T-cell (primary cell): ENCODE data around the gene RAB30. TPM values are rescaled to one million over a fixed set of nuclear protein-coding genes. Genes with fewer than 3 reads are reported as not detected.
A peak's percentile ranks its signal among the peaks of the same experiment; 100 is the strongest.

ENCODE experiments used
- ATAC-seq, 4 experiments: fragments of 200-7000 bp in 3 of 4; fragments of 150-1000 bp in 1 of 4; cut with Tn5 transposase; replicated peaks in 1 of 4; 1 replicate in 3 of 4; 2 replicates in 1 of 4; pipeline ENCODE4 v1.10.0; 2021; ENCODE audit warnings: moderate library complexity in 3 of 4, mild to moderate bottlenecking in 2 of 4, moderate number of reproducible peaks in 1 of 4
- CTCF ChIA-PET, 2 donors: fragments of 300-600 bp; sonication (Branson Sonifier 250); formaldehyde crosslinking; loops; one replicate each; lab custom pipeline; 2022; ENCODE audit warnings: antibody characterized with exemption in 2 of 2; lab: Charles Lee
- POLR2A ChIA-PET, 2 donors: fragments of 300-600 bp; sonication (Branson Sonifier 250); formaldehyde crosslinking; loops; one replicate each; lab custom pipeline; 2022; ENCODE audit warnings: antibody characterized with exemption in 2 of 2; lab: Charles Lee
- DNase-seq, 35 experiments: peaks; one replicate each; pipeline versions ENCODE4 v3.0.0 to v3.0.0-alpha.2; 2013 to 2023
- H3K27ac ChIP-seq: one replicate; pipeline ENCODE4 v1.5.1; 2013; ENCODE audit warnings: low read length
- H3K27me3 ChIP-seq, 2 experiments: replicated peaks in 1 of 2; 1 replicate in 1 of 2; 2 replicates in 1 of 2; pipeline versions ENCODE4 v1.6.1 to v1.7.0; 2013; ENCODE audit warnings: low read length in 1 of 2, mixed read lengths in 1 of 2; ENCODE audit not compliant: control insufficient read depth in 2 of 2, insufficient read depth in 2 of 2; ENCODE audit errors: extremely low read depth in 1 of 2
- H3K36me3 ChIP-seq, 2 donors: 1 replicate in 1 of 2; 2 replicates in 1 of 2; pipeline versions ENCODE4 v1.6.1 to v1.7.0; 2013; ENCODE audit warnings: low read length in 1 of 2; ENCODE audit not compliant: control insufficient read depth in 2 of 2, insufficient read depth in 1 of 2; ENCODE audit errors: extremely low read depth in 1 of 2
- H3K4me1 ChIP-seq, 2 experiments: 1 replicate in 1 of 2; 2 replicates in 1 of 2; pipeline versions ENCODE4 v1.6.1 to v1.7.0; 2013; ENCODE audit warnings: low read length in 2 of 2, mixed read lengths in 1 of 2; ENCODE audit not compliant: insufficient read depth in 2 of 2, control insufficient read depth in 1 of 2; ENCODE audit errors: extremely low read depth in 1 of 2
- H3K4me3 ChIP-seq, 2 donors: 1 replicate in 1 of 2; 2 replicates in 1 of 2; pipeline versions ENCODE4 v1.5.1 to v1.7.0; 2013; ENCODE audit warnings: mild to moderate bottlenecking in 2 of 2, low read length in 1 of 2, moderate library complexity in 1 of 2; ENCODE audit not compliant: control insufficient read depth in 1 of 2; ENCODE audit errors: extremely low read depth in 1 of 2
- H3K9me3 ChIP-seq: 2 replicates; pipeline ENCODE4 v1.7.0; 2013
- H3K27ac Mint-ChIP-seq, 2 donors: one replicate each; pipeline ENCODE4 v1.8.0; 2020 to 2021; ENCODE audit warnings: mild to moderate bottlenecking in 2 of 2, mixed read lengths in 2 of 2
- H3K27me3 Mint-ChIP-seq, 2 donors: one replicate each; pipeline ENCODE4 v1.8.0; 2021 to 2022; ENCODE audit warnings: mixed read lengths in 2 of 2
- H3K36me3 Mint-ChIP-seq: one replicate; pipeline ENCODE4 v1.8.0; 2021; ENCODE audit warnings: mixed read lengths
- H3K4me1 Mint-ChIP-seq, 3 donors: one replicate each; pipeline ENCODE4 v1.8.0; 2020 to 2022; ENCODE audit warnings: mixed read lengths in 3 of 3, mild to moderate bottlenecking in 1 of 3
- H3K4me3 Mint-ChIP-seq, 3 donors: one replicate each; pipeline ENCODE4 v1.8.0; 2020 to 2022; ENCODE audit warnings: mild to moderate bottlenecking in 3 of 3, mixed read lengths in 3 of 3, moderate library complexity in 3 of 3
- H3K9me3 Mint-ChIP-seq, 3 donors: one replicate each; pipeline ENCODE4 v1.8.0; 2020 to 2022; ENCODE audit warnings: mixed read lengths in 3 of 3
- WGBS: methylation state at CpG from one replicate; pipeline ENCODE4 v1.1.5; 2013; ENCODE audit warnings: missing lambda C conversion rate; ENCODE audit not compliant: insufficient coverage; 5-methylcytosine and 5-hydroxymethylcytosine counted together
- total RNA-seq, 35 experiments: library from RNA in 6 of 35; stranded (reverse) in 6 of 35; fragments of 120-200 nt in 1 of 35; gene quantifications; one replicate each; pipeline versions ENCODE4 v1.2.1 to v1.2.4 and lab custom pipeline; 2013 to 2026

The RAB30 gene
- total RNA-seq, 5 donors from 2014 or later (not counting 1 experiment from before 2014, with no cell fraction given) = 18.6 to 44.5 (median 20.1) TPM

DNA sequence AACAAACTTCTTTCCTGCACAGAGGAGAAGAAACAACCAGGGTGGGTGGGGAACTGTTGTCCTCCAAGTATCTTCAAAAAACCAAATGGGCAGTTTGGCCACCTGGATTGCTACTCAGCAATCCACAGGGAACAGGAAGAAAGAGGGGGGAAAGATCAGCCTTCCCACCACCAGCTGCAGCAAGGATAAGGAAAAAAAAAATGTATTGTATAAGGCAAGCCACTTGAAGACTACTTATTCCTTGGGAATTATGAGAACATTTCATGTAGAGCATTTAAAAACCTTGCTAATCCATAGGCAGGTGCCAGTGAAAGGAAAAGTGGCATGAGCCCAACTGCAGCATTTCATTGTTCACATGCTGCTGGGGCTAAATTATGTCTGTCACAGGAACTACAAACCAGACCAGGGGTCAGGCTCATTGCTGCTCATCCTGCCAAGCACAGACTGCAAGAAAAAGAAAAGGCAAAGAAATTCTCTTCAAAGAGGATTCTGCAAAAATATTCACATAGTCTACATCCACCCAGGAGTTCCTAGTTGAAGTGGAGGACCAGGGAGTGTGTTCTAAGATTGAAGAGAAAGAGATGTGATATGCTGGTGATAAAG is 2.2 kb downstream of the RAB30 start:
- peak overlapping the region; percentile 35 to 43 for H3K27ac Mint-ChIP-seq
- CTCF ChIA-PET = interaction anchor here in 1 of 2 donors (1.3 kb wide), 1 partner anchor 143 kb away, joined by 4 read pairs; no protein-coding TSS in a partner anchor
- H3K9me3 ChIP-seq = no peaks in the 10 kb centered on the region
- H3K27ac ChIP-seq = no peak overlapping the region
- H3K36me3 ChIP-seq = peaks cover 0 to 6% of the 10 kb centered on the region in 2 donors
- no peaks in the 10 kb centered on the region for H3K9me3 Mint-ChIP-seq
- POLR2A ChIA-PET = interaction anchor here in 1 of 2 donors (0.5 kb wide), 1 partner anchor 223 kb away, joined by 3 read pairs; no protein-coding TSS in a partner anchor
- DNase-seq = no peak
- no peaks in the 10 kb centered on the region for H3K27me3 Mint-ChIP-seq
- no peak for ATAC-seq
- H3K27me3 ChIP-seq = no peaks in the 10 kb centered on the region
- H3K4me3 Mint-ChIP-seq = no peak overlapping the region
- H3K36me3 Mint-ChIP-seq = peaks cover 13% of the 10 kb centered on the region
- peaks cover 21 to 23% of the 10 kb centered on the region in 2 experiments for H3K4me1 ChIP-seq
- H3K4me3 ChIP-seq = no peak overlapping the region
- H3K4me1 Mint-ChIP-seq = peaks cover 16 to 36% (median 34%) of the 10 kb centered on the region in 3 donors

DNA sequence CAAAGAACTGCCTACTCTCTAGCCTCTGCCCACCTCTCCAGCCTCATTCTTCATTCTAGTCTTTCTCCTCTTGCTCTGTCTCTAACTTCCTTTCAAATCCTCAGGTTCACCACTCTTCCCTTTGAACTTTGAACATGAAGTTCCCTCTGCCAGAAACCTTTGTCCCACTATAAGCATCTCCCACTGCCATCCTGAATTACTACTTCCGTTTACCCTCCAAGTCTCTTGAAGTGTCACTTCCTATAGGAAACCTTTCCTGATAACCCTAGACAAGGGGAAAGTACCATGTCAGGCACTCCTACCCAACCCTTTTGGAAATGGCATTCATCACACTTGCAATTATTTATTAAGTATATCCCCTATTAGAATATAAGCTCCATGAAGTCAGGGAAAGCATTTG is 3.1 kb downstream of the RAB30 start:
- peaks cover 0 to 2% of the 10 kb centered on the region in 2 donors for H3K36me3 ChIP-seq
- H3K36me3 Mint-ChIP-seq = peaks cover 9% of the 10 kb centered on the region
- no peaks in the 10 kb centered on the region for H3K27me3 ChIP-seq
- ChIA-PET POLR2A (interaction anchor here in 1 of 2 donors (0.5 to 0.7 kb wide), 2 partner anchors 49 to 224 kb away, joined by 3 read pairs; no protein-coding TSS in a partner anchor), CTCF (interaction anchor here (0.6 to 1.3 kb wide), 3 partner anchors 9 to 200 kb away, joined by 3 to 5 read pairs (median 4); no protein-coding TSS in a partner anchor)
- H3K4me1 Mint-ChIP-seq = peaks cover 26 to 37% (median 34%) of the 10 kb centered on the region in 3 donors
- H3K4me3 Mint-ChIP-seq = no peak overlapping the region
- H3K9me3 Mint-ChIP-seq = no peaks in the 10 kb centered on the region
- H3K27ac Mint-ChIP-seq = no peak overlapping the region
- no CpG with 5 or more reads among the region's 1 CpG for WGBS
- DNase-seq (no peak), ATAC-seq (no peak)
- H3K4me3 ChIP-seq = no peak overlapping the region
- no peak overlapping the region for H3K27ac ChIP-seq
- peaks cover 15 to 21% of the 10 kb centered on the region in 2 experiments for H3K4me1 ChIP-seq
- no peaks in the 10 kb centered on the region for H3K27me3 Mint-ChIP-seq
- H3K9me3 ChIP-seq = no peaks in the 10 kb centered on the region

DNA sequence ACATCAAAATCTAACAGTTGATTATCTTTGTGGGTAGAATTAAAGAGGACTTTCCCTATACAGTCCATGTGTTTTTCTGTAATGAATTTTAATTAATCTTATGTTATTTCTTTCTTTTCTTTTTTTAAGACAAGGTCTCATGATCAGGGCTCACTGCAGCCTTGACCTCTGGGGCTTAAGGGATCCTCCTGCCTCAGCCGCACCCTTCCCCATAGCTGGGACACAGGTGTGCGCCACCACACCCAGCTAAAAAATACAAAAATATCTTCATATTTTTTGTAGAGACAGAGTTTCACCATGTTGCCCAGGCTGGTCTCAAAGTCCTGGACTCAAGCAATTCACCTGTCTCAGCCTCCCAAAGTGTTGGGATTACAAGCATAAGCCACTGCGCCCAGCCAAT is 7.7 kb downstream of the RAB30 start:
- Histone ChIP-seq H3K4me3 (no peak overlapping the region), H3K9me3 (no peaks in the 10 kb centered on the region), H3K27me3 (no peaks in the 10 kb centered on the region), H3K4me1 (peaks cover 15 to 17% of the 10 kb centered on the region in 2 experiments), H3K27ac (no peak overlapping the region), H3K36me3 (no peaks in the 10 kb centered on the region)
- H3K4me3 Mint-ChIP-seq = peak overlapping the region in 2 of 3 donors; percentile 28 to 73
- DNase-seq (no peak), ATAC-seq (no peak)
- peak overlapping the region; percentile 97 to 98 for H3K27ac Mint-ChIP-seq
- peaks cover 16% of the 10 kb centered on the region for H3K36me3 Mint-ChIP-seq
- no peaks in the 10 kb centered on the region for H3K27me3 Mint-ChIP-seq
- WGBS = 83% methylated on average over 2 of the region's 3 CpGs
- H3K4me1 Mint-ChIP-seq = peaks cover 54 to 62% (median 56%) of the 10 kb centered on the region in 3 donors
- ChIA-PET POLR2A (interaction anchor here (0.5 to 2.4 kb wide), 4 partner anchors 8 to 143 kb away, joined by 3 to 9 read pairs (median 3); partner anchors contain the start of gene RAB30 (in 1 of the 2)), CTCF (interaction anchor here (0.8 to 1.3 kb wide), 2 partner anchors 13 to 137 kb away, joined by 3 to 5 read pairs; no protein-coding TSS in a partner anchor)
- H3K9me3 Mint-ChIP-seq = no peaks in the 10 kb centered on the region

DNA sequence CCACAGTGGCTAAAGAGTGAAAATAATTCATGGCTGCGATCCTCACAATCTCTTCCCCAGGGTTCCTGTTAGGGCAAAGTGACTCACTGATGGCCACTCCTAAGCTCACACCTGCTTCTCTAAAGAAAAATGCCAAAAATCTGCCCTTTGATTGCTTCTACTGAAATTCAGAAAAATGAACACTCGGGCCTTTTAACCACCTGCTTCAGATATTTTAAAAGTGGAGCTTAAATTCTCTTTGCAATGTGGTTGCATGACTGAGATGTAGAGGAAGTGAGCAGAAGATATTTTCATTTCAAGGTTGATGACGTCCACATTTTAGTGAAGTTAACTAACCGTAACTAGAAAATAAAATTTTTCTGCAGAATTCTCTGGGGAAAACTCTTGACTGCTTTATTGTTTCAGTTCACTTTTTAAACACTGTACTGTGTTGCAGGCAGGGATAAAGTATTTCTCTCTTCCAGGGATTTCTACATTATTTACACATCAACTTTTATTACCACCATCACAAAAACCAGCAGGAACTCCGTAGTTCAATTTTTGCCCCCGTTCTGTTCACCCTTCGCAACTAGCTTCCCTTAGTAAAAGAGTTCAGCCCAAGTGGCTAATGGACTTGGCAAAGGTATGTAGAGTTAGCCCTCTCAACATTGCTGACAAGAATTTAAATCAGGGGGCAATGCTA is 8.5 kb downstream of the RAB30 start:
- Histone ChIP-seq H3K36me3 (no peaks in the 10 kb centered on the region), H3K4me3 (peak overlapping the region; percentile 6 to 34), H3K27ac (peak overlapping the region; percentile 69), H3K27me3 (no peaks in the 10 kb centered on the region), H3K4me1 (peaks cover 15 to 17% of the 10 kb centered on the region in 2 experiments), H3K9me3 (no peaks in the 10 kb centered on the region)
- no peaks in the 10 kb centered on the region for H3K27me3 Mint-ChIP-seq
- peak overlapping the region; percentile 97 to 98 for H3K27ac Mint-ChIP-seq
- ATAC-seq (peak; percentile 69 to 92 (median 82)), DNase-seq (peak in 2 of 35 experiments; percentile 12 to 48)
- H3K4me1 Mint-ChIP-seq = peaks cover 54 to 62% (median 56%) of the 10 kb centered on the region in 3 donors
- CTCF ChIA-PET = interaction anchor here in 1 of 2 donors (0.6 to 1.4 kb wide), 5 partner anchors 12 to 162 kb away, joined by 3 to 9 read pairs (median 3); partner anchors contain the start of gene DDIAS
- H3K4me3 Mint-ChIP-seq = peak overlapping the region; percentile 73 to 81 (median 80)
- POLR2A ChIA-PET = interaction anchor here (0.6 to 2.4 kb wide), 6 partner anchors 8 to 163 kb away, joined by 4 to 11 read pairs (median 6); partner anchors contain the start of genes ANKRD42 (in 1 of the 2), PRCP (in 1 of the 2) and RAB30 (in 1 of the 2)
- 33% methylated on average over 1 of the region's 7 CpGs for WGBS
- H3K9me3 Mint-ChIP-seq = no peaks in the 10 kb centered on the region
- peaks cover 20% of the 10 kb centered on the region for H3K36me3 Mint-ChIP-seq

DNA sequence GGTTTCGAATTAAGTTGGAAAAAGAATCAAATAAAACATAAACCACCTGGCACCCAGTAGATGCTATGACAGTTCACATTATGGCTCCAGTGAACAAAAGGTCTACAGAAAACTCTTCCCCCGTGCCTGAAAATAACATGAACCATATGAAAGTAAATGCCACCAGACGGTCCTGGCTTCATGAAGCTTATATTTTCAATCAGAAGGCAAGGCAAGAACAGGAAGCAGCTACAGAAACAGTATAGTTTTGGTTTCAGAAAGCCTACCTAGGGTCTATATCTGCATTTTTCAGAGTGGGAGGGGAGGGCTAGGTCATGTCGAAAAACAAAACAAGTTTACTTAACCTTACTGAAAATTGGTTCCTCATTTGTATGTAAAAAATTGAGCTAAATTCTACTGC is 9.8 kb downstream of the RAB30 start:
- no peaks in the 10 kb centered on the region for H3K27me3 Mint-ChIP-seq
- Histone ChIP-seq H3K27ac (no peak overlapping the region), H3K27me3 (no peaks in the 10 kb centered on the region), H3K9me3 (no peaks in the 10 kb centered on the region), H3K4me1 (peaks cover 15 to 18% of the 10 kb centered on the region in 2 experiments), H3K36me3 (no peaks in the 10 kb centered on the region), H3K4me3 (no peak overlapping the region)
- no CpG with 5 or more reads among the region's 4 CpGs for WGBS
- DNase-seq (no peak), ATAC-seq (peak in 2 of 4 experiments; percentile 15 to 19)
- ChIA-PET CTCF (interaction anchor here (0.7 to 1.3 kb wide), 3 partner anchors 10 to 14 kb away, joined by 3 to 5 read pairs (median 3); partner anchors contain the start of gene RAB30 (in 1 of the 2)), POLR2A (interaction anchor here (0.6 to 2.4 kb wide), 7 partner anchors 10 to 95 kb away, joined by 3 to 10 read pairs (median 4); partner anchors contain the start of genes PCF11 (in 1 of the 2) and RAB30 (in 1 of the 2))
- H3K36me3 Mint-ChIP-seq = peaks cover 16% of the 10 kb centered on the region
- H3K9me3 Mint-ChIP-seq = no peaks in the 10 kb centered on the region
- H3K27ac Mint-ChIP-seq = peak overlapping the region; percentile 97 to 98
- H3K4me1 Mint-ChIP-seq = peaks cover 47 to 62% (median 49%) of the 10 kb centered on the region in 3 donors
- peak overlapping the region; percentile 59 to 80 (median 73) for H3K4me3 Mint-ChIP-seq

DNA sequence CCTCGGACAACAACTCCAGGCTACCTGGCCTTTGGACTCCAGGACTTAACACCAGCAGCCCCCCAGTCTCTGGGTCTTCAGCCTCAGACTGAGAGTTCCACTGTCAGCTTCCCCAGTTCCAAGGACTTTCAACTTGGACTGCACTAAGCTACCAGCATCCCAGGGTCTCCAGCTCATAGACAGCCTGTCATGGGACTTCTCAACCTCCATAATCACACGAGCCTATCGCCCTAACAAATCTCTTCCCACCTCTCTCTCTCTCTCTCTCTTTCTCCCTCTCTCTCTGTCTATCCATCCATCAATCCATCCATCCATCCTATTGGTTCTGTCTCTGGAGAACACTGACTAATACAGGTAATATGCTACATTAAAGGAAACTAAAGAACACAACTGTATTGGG is 10.7 kb downstream of the RAB30 start:
- CTCF ChIA-PET = interaction anchor here (0.6 to 1.3 kb wide), 2 partner anchors 11 to 330 kb away, joined by 3 read pairs; partner anchors contain the start of gene RAB30 (in 1 of the 2)
- peaks cover 20% of the 10 kb centered on the region for H3K36me3 Mint-ChIP-seq
- peaks cover 15 to 18% of the 10 kb centered on the region in 2 experiments for H3K4me1 ChIP-seq
- H3K27ac ChIP-seq = no peak overlapping the region
- no peaks in the 10 kb centered on the region for H3K9me3 ChIP-seq
- H3K4me3 ChIP-seq = no peak overlapping the region
- DNase-seq = no peak
- H3K27me3 Mint-ChIP-seq = no peaks in the 10 kb centered on the region
- 100% methylated on average over 1 of the region's 3 CpGs for WGBS
- H3K27me3 ChIP-seq = no peaks in the 10 kb centered on the region
- no peaks in the 10 kb centered on the region for H3K9me3 Mint-ChIP-seq
- ATAC-seq = no peak
- H3K36me3 ChIP-seq = no peaks in the 10 kb centered on the region
- POLR2A ChIA-PET = no interaction called here
- no peak overlapping the region for H3K4me3 Mint-ChIP-seq
- no peak overlapping the region for H3K27ac Mint-ChIP-seq
- H3K4me1 Mint-ChIP-seq = peaks cover 53 to 66% (median 53%) of the 10 kb centered on the region in 3 donors
